WTC11 (cell line): ENCODE measurements around the gene CACNA2D3. TPM values are rescaled to one million over a fixed set of nuclear protein-coding genes. Genes with fewer than 3 reads are reported as not detected.

Experiments
- ATAC-seq: fragments of 200-7000 bp; cut with Tn5 transposase; 2 replicates; pipeline ENCODE4 v1.10.0; 2021; ENCODE audit warnings: mild to moderate bottlenecking, moderate library complexity
- CTCF ChIA-PET: fragments of 300-600 bp; sonication (Branson Sonifier 250); formaldehyde crosslinking; loops from one replicate; lab custom pipeline; 2021; ENCODE audit warnings: antibody characterized with exemption; lab: Charles Lee
- POLR2A ChIA-PET: fragments of 350-600 bp; sonication (Branson Sonifier 250); formaldehyde crosslinking; loops from one replicate; lab custom pipeline; 2021; ENCODE audit warnings: antibody characterized with exemption; lab: Charles Lee
- DNase-seq: peaks from one replicate; pipeline ENCODE4 v3.0.0; 2021; ENCODE audit warnings: low spot score
- H3K27ac Mint-ChIP-seq: 2 replicates; pipeline ENCODE4 v1.8.0; 2021; ENCODE audit warnings: mixed read lengths
- H3K27me3 Mint-ChIP-seq: 2 replicates; pipeline ENCODE4 v1.8.0; 2021; ENCODE audit warnings: low read depth, mild to moderate bottlenecking, moderate library complexity, mixed read lengths
- H3K36me3 Mint-ChIP-seq: 2 replicates; pipeline ENCODE4 v1.8.0; 2021; ENCODE audit warnings: mixed read lengths
- H3K4me1 Mint-ChIP-seq: 2 replicates; pipeline ENCODE4 v1.8.0; 2022; ENCODE audit warnings: mixed read lengths
- H3K4me3 Mint-ChIP-seq: 2 replicates; pipeline ENCODE4 v1.8.0; 2021; ENCODE audit warnings: mild to moderate bottlenecking, moderate library complexity, mixed read lengths
- H3K9me3 Mint-ChIP-seq: 2 replicates; pipeline ENCODE4 v1.8.0; 2021; ENCODE audit warnings: mixed read lengths
- AR ChIP-seq: fragments of 250-450 bp; sonication (Bioruptor Pico); IDR thresholded peaks from 2 replicates; pipeline ENCODE4 v1.9.0; 2021; ENCODE audit warnings: mild to moderate bottlenecking
- CBFB ChIP-seq: sonication (generic); formaldehyde crosslinking; IDR thresholded peaks from 2 replicates; pipeline ENCODE4 v1.8.1; 2022; ENCODE audit warnings: mild to moderate bottlenecking, low read depth, missing genetic modification reagents
- CDX4 ChIP-seq: fragments of 250-450 bp; sonication (Bioruptor Pico); IDR thresholded peaks from 2 replicates; pipeline ENCODE4 v1.9.0; 2021; ENCODE audit warnings: moderate library complexity, mild to moderate bottlenecking, inconsistent platforms, borderline replicate concordance
- E2F1 ChIP-seq: sonication (generic); formaldehyde crosslinking; IDR thresholded peaks from 2 replicates; pipeline ENCODE4 v1.8.0; 2022; ENCODE audit warnings: mild to moderate bottlenecking, missing genetic modification reagents
- E2F5 ChIP-seq: sonication (generic); formaldehyde crosslinking; IDR thresholded peaks from 2 replicates; pipeline ENCODE4 v1.8.1; 2022; ENCODE audit warnings: mild to moderate bottlenecking, moderate library complexity, missing genetic modification reagents
- ERG ChIP-seq: fragments of 250-450 bp; sonication (Bioruptor Pico); IDR thresholded peaks from 2 replicates; pipeline ENCODE4 v1.8.0; 2021; ENCODE audit warnings: mild to moderate bottlenecking
- ESRRA ChIP-seq: sonication (generic); formaldehyde crosslinking; IDR thresholded peaks from 2 replicates; pipeline ENCODE4 v1.8.1; 2022; ENCODE audit warnings: mild to moderate bottlenecking, missing genetic modification reagents, borderline replicate concordance
- ETV6 ChIP-seq: sonication (generic); formaldehyde crosslinking; IDR thresholded peaks from 2 replicates; pipeline ENCODE4 v1.8.1; 2022; ENCODE audit warnings: mild to moderate bottlenecking, missing genetic modification reagents
- FOXP1 ChIP-seq: sonication (generic); formaldehyde crosslinking; IDR thresholded peaks from 2 replicates; pipeline ENCODE4 v1.8.0; 2022; ENCODE audit warnings: missing genetic modification reagents, mild to moderate bottlenecking, moderate library complexity, borderline replicate concordance
- GTF2I ChIP-seq: fragments of 250-450 bp; sonication (Bioruptor Pico); conservative IDR thresholded peaks from 2 replicates; pipeline ENCODE4 v1.4.0; 2021; ENCODE audit warnings: mild to moderate bottlenecking
- NFE2L1 ChIP-seq: sonication (generic); formaldehyde crosslinking; IDR thresholded peaks from 2 replicates; pipeline ENCODE4 v1.8.1; 2023; ENCODE audit warnings: missing genetic modification reagents
- NR2C2 ChIP-seq: sonication (generic); formaldehyde crosslinking; IDR thresholded peaks from 2 replicates; pipeline ENCODE4 v1.8.0; 2022; ENCODE audit warnings: mild to moderate bottlenecking, missing genetic modification reagents
- PREB ChIP-seq: sonication (generic); formaldehyde crosslinking; IDR thresholded peaks from 2 replicates; pipeline ENCODE4 v1.8.1; 2022; ENCODE audit warnings: mild to moderate bottlenecking, missing genetic modification reagents, moderate library complexity, borderline replicate concordance
- TEAD4 ChIP-seq: sonication (generic); formaldehyde crosslinking; IDR thresholded peaks from 2 replicates; pipeline ENCODE4 v1.8.0; 2022; ENCODE audit warnings: mild to moderate bottlenecking, missing genetic modification reagents
- ZNF138 ChIP-seq: sonication (generic); formaldehyde crosslinking; conservative IDR thresholded peaks from 2 replicates; pipeline ENCODE4 v1.8.1; 2022; ENCODE audit warnings: mild to moderate bottlenecking, moderate library complexity, missing genetic modification reagents
- ZNF219 ChIP-seq: sonication (generic); formaldehyde crosslinking; IDR thresholded peaks from 2 replicates; pipeline ENCODE4 v1.8.0; 2023; ENCODE audit warnings: missing genetic modification reagents, mild to moderate bottlenecking, borderline replicate concordance
- ZSCAN18 ChIP-seq: fragments of 250-450 bp; sonication (Bioruptor Pico); IDR thresholded peaks from 2 replicates; pipeline ENCODE4 v2.1.2; 2022; ENCODE audit warnings: mild to moderate bottlenecking, moderate library complexity
- total RNA-seq: library from RNA; stranded (reverse); gene quantifications from 3 replicates; pipeline ENCODE4 v1.2.3, GENCODE V29; 2021
- TF ChIP-seq, protein P1 (sequence below): fragments of 250-450 bp; sonication (Bioruptor Pico); IDR thresholded peaks from 2 replicates; pipeline ENCODE4 v1.9.0; 2021; ENCODE audit warnings: mild to moderate bottlenecking
- TF ChIP-seq, protein P2 (sequence below): sonication (generic); formaldehyde crosslinking; IDR thresholded peaks from 2 replicates; pipeline ENCODE4 v1.8.1; 2022; ENCODE audit warnings: low read depth, mild to moderate bottlenecking, moderate library complexity, missing genetic modification reagents, borderline replicate concordance

Gene CACNA2D3
- total RNA-seq, 1 experiment from 2014 or later = 5.0 TPM

DNA sequence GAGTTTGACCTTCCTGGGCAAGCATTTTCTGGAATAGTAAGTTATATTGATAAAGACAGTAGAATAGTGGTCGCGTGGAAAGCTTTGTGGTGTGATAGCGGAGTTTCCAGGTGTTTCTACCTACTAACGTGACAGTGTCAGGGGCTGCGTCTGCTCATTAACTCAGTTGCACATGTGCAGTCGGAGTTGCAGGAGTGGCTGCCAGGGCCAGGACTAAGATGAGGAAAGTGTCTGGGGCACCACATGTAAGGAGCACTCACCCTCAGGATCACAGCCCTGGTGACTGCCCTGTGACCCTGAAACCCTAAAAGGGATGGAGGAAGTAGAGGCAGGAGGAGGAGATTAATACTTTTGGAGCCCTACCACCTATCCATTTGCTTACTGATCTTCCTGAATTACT is 510.5 kb downstream of the CACNA2D3 start:
- Mint-ChIP-seq H3K36me3 (peaks cover 6% of the 10 kb centered on the region), H3K4me1 (peaks cover 20% of the 10 kb centered on the region), H3K4me3 (no peak overlapping the region; the same call in 1 of the 2 replicates), H3K27me3 (no peaks in the 10 kb centered on the region), H3K27ac (no peak overlapping the region; the same call in 1 of the 2 replicates)
- ChIA-PET CTCF (no interaction called here), POLR2A (interaction anchor here (3.2 kb wide), 1 partner anchor 8 kb away, joined by 17 read pairs; no protein-coding TSS in a partner anchor)
- DNase-seq = no peak
- TF ChIP-seq ESRRA (0 out of 2 replicates have a peak, but pooled peaks have one; percentile 30), AR (CRISPR knock-in tag) (peak; percentile 43; the same call in 1 of the 2 replicates), ERG (peak; percentile 57; the same call in 1 of the 2 replicates), TEAD4 (CRISPR knock-in tag) (0 out of 2 replicates have a peak, but pooled peaks have one; percentile 7), E2F5 (CRISPR knock-in tag) (no peak), ETV6 (CRISPR knock-in tag) (no peak)
- TF ChIP-seq, all 79 proteins: peak for 4
- peaks cover 8% of the 10 kb centered on the region for H3K9me3 Mint-ChIP-seq
- no peak for ATAC-seq

GRCh38 chr3:54633444-54634121 is 511.2 kb downstream of the CACNA2D3 start:
- Mint-ChIP-seq H3K27me3 (no peaks in the 10 kb centered on the region), H3K4me3 (no peak overlapping the region; the same call in 1 of the 2 replicates), H3K9me3 (peaks cover 2% of the 10 kb centered on the region), H3K36me3 (peaks cover 2% of the 10 kb centered on the region), H3K4me1 (peaks cover 14% of the 10 kb centered on the region), H3K27ac (no peak overlapping the region; the same call in 1 of the 2 replicates)
- POLR2A ChIA-PET = interaction anchor here (3.2 kb wide), 1 partner anchor 7 kb away, joined by 17 read pairs; no protein-coding TSS in a partner anchor
- CTCF ChIA-PET = no interaction called here
- ATAC-seq = no peak
- no peak for DNase-seq
- TF ChIP-seq GTF2I (CRISPR knock-in tag) (no peak), E2F1 (CRISPR knock-in tag) (no peak), FOXP1 (no peak), PREB (CRISPR knock-in tag) (no peak), CDX4 (CRISPR knock-in tag) (no peak), NR2C2 (no peak), CBFB (CRISPR knock-in tag) (no peak), ERG (no peak), ZNF138 (CRISPR knock-in tag) (no peak), ZNF219 (CRISPR knock-in tag) (no peak), NFE2L1 (CRISPR knock-in tag) (no peak), ZSCAN18 (no peak)
- TF ChIP-seq, protein P1, sequence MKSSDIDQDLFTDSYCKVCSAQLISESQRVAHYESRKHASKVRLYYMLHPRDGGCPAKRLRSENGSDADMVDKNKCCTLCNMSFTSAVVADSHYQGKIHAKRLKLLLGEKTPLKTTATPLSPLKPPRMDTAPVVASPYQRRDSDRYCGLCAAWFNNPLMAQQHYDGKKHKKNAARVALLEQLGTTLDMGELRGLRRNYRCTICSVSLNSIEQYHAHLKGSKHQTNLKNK (CRISPR knock-in tag) = 0 out of 2 replicates have a peak, but pooled peaks have one; percentile 23
- TF ChIP-seq, protein P2, sequence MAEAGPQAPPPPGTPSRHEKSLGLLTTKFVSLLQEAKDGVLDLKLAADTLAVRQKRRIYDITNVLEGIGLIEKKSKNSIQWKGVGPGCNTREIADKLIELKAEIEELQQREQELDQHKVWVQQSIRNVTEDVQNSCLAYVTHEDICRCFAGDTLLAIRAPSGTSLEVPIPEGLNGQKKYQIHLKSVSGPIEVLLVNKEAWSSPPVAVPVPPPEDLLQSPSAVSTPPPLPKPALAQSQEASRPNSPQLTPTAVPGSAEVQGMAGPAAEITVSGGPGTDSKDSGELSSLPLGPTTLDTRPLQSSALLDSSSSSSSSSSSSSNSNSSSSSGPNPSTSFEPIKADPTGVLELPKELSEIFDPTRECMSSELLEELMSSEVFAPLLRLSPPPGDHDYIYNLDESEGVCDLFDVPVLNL (CRISPR knock-in tag) = no peak
